Sigmoid colon (tissue), 4 donors: Measurements from ENCODE around the gene BEND6.

Experiments
- EP300 ChIP-seq, 4 donors: sonication (generic); formaldehyde crosslinking; IDR thresholded peaks; one replicate each; pipeline ENCODE4 v1.6.1; 2017; ENCODE audit warnings: antibody characterized with exemption in 4 of 4
- POLR2A ChIP-seq, 2 donors: fragments of 450-650 bp; IDR thresholded peaks; one replicate each; pipeline ENCODE4 v1.6.1; 2016; ENCODE audit warnings: antibody characterized with exemption in 2 of 2, mild to moderate bottlenecking in 2 of 2, moderate library complexity in 2 of 2
- POLR2AphosphoS5 ChIP-seq, 4 donors: sonication (generic); formaldehyde crosslinking; IDR thresholded peaks; one replicate each; pipeline ENCODE4 v1.6.1; 2017; ENCODE audit warnings: antibody characterized with exemption in 4 of 4
- TF ChIP-seq, protein P1 (sequence below), 4 experiments: fragments of 450-650 bp in 3 of 4; fragments of 200-600 bp in 1 of 4; IDR thresholded peaks; one replicate each; pipeline ENCODE4 v1.5.1; 2016 to 2019; ENCODE audit warnings: antibody characterized with exemption in 4 of 4, mild to moderate bottlenecking in 3 of 4, moderate library complexity in 2 of 4

GRCh38 chr6:56911847-56912246, 43.1 kb upstream of the BEND6 start:
- TF ChIP-seq POLR2AphosphoS5 (IDR thresholded peaks at IDR 0.05) (no peak), POLR2A (IDR thresholded peaks at IDR 0.05) (no peak), EP300 (IDR thresholded peaks at IDR 0.05) (no peak)
- TF ChIP-seq, protein P1, sequence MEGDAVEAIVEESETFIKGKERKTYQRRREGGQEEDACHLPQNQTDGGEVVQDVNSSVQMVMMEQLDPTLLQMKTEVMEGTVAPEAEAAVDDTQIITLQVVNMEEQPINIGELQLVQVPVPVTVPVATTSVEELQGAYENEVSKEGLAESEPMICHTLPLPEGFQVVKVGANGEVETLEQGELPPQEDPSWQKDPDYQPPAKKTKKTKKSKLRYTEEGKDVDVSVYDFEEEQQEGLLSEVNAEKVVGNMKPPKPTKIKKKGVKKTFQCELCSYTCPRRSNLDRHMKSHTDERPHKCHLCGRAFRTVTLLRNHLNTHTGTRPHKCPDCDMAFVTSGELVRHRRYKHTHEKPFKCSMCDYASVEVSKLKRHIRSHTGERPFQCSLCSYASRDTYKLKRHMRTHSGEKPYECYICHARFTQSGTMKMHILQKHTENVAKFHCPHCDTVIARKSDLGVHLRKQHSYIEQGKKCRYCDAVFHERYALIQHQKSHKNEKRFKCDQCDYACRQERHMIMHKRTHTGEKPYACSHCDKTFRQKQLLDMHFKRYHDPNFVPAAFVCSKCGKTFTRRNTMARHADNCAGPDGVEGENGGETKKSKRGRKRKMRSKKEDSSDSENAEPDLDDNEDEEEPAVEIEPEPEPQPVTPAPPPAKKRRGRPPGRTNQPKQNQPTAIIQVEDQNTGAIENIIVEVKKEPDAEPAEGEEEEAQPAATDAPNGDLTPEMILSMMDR (IDR thresholded peaks at IDR 0.05): no peak
